Pons (tissue), 1 donor: ENCODE data around the gene ZYX.
"Not testable (repeated sequence)": the region's sequence is repeated elsewhere in the genome, so short reads cannot be mapped to it uniquely, and the experiment has no call there.

Experiments used
- DNase-seq: peaks from one replicate; pipeline ENCODE4 v3.0.0-alpha.2; 2016; ENCODE audit warnings: low spot score

The ZYX gene

GRCh38 chr7:143417734-143418383, 36.7 kb downstream of the ZYX start:
- no peak for DNase-seq

- no peak for DNase-seq
Observed at GRCh38 chr7:143418681-143419458, 37.7 kb downstream of the ZYX start.

DNA sequence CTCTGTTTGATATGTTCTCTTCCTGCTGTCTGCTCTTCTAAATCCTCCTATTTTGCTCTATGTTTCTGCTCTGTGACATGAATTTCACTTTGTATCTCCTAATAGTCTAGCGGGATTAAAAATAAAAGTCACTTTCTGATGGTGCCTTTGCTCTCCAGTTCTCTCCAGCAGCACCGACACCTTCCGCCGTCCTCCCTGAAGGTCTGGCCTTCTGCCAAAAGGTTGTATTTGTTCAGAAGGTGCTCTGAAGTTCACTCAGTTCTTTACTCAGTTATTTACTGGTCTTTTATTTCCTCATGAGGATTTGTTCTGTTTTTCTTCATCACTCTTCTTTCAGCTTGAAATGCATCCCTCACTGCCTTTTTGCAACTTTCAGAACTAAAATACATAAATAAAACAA, 38.7 kb downstream of the ZYX start:
- no peak for DNase-seq

DNA sequence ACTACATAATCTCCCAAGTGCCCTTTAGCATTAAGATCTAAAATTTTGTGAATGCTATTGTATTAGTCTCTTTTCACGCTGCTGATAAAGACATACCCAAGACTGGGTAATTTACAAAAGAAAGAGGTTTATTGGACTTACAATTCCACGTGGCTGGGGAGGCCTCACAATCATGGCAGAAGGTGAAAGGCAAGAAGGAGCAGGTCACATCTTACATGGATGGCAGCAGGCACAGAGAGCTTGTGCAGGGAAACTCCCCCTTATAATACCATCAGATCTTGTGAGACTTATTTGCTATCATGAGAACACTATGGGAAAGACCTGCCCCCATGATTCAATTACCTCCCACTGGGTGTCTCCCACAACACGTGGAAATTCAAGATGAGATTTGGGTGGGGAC, 39.5 kb downstream of the ZYX start:
- not testable (repeated sequence) for DNase-seq

DNA sequence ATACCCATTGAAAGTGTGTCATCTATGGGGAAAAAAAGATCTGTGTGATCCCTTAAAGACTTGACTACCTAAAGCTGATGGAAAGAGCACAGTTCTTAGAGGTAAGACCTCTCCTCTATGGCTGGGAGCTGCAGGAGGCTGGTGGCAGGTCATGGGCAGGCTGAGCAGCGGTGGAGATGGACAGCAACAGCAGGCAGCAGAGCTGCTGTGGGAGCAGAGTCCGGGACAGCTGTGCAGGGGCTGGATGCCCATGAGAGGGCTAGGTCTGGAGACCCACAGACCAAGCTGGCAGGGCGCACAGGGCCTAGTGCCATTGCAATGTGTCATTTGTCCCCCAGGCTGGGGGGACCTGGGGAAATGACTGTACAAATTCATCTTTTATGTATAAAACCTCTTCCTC, 40.9 kb downstream of the ZYX start:
- DNase-seq = no peak

- not testable (repeated sequence) for DNase-seq
Observed at GRCh38 chr7:143424476-143424875, 43.3 kb downstream of the ZYX start.

GRCh38 chr7:143426479-143427142, 45.5 kb downstream of the ZYX start:
- no peak for DNase-seq

GRCh38 chr7:143429770-143430698, 48.9 kb downstream of the ZYX start:
- no peak for DNase-seq

GRCh38 chr7:143431109-143431508, 50.0 kb downstream of the ZYX start:
- no peak for DNase-seq

GRCh38 chr7:143433759-143434158, 52.6 kb downstream of the ZYX start:
- DNase-seq = no peak

DNA sequence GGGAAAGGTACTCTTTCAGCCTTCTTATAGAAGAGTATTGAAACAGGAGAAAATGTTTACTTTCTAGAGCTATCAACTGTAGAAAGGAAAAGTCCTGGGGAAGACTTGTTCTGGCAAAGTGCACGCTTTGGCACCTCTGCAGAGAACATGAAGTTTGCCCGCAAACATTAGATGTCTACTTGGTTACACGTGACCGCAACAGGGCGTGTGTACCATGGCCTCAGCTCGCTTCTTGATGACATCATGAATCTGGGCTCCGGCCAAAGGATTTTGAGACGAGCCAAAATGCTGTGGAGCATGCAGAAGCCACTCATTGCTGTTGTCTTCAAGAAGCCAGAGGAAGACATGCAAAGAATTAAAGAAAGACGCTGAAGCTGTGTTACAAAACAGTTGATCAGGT, 53.5 kb downstream of the ZYX start:
- DNase-seq = no peak

GRCh38 chr7:143435266-143435665, 54.1 kb downstream of the ZYX start:
- no peak for DNase-seq

- DNase-seq = no peak
Observed at GRCh38 chr7:143436325-143436946, 55.3 kb downstream of the ZYX start.

DNA sequence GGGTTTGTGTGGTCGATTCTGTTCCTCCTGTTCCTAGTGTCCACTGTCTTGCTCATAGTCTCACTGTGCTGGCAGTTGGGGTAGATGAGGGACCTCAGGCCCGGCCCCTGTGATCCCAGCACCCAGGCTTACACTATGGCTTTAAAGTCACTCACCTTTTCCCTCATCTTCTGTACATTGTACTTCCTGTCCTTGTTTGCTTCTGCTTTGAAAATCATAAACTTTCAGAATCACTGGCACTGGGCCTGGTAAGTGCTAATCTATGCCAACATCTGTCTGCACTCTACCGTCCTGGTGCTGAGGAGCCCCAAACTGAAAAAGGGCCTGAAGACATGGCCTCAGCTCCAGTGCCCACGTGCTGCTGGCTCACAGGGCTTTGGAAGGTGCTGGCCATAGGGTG, 56.4 kb downstream of the ZYX start:
- no peak for DNase-seq

GRCh38 chr7:143439866-143440265, 58.7 kb downstream of the ZYX start:
- no peak for DNase-seq
